HG03095 (cell line): ENCODE measurements around the gene CDH15.

Experiments
- ATAC-seq: cut with Tn5 transposase; IDR thresholded peaks from one replicate; pipeline ENCODE4 v1.9.1; 2021; ENCODE audit warnings: moderate library complexity; ENCODE audit not compliant: unreplicated experiment

CDH15 gene

DNA sequence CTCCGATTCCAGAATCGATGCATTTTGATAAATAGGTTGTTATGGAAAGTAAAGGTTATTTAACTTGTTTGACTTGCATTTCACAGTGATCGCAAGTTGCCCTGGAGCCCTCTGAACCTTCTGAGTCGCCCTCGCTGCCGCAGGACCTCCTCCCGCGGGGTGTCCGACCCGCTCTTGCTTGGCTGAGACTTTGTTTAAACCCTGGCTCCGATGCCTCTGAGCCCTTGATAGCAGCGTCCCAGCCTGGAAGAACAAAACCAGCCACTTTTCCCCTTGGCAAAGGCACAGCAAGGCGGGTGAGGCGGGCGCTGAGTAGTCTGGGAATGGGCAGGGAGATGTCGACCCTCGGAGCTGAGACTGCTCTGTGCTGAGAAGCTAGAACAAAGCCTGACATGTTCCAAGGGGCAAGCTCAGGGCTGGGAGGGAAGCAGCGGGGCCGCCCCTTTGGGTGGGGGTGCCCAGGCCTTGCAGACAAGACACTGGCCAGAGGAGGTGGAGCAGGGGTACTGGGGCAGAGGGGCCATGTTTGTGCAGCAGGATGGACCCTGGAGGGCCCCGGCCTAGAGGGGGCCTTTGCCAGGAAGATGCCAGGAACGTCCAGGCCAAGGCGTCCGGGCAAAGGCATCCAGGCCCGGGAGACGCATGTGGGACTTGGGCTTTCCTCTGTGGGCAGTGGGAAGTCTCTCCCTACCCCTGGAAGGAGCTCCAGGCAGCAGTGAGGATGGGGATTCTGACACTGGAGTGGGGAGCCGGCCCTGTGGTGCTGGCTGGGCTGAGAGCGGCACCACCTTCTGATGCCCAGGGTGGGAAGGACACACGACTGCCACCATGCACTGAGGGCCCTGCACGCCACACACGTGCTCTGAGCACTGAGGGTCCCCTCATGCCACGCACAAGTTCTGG lies 30.3 kb upstream of the CDH15 start:
- ATAC-seq, result no peak

DNA sequence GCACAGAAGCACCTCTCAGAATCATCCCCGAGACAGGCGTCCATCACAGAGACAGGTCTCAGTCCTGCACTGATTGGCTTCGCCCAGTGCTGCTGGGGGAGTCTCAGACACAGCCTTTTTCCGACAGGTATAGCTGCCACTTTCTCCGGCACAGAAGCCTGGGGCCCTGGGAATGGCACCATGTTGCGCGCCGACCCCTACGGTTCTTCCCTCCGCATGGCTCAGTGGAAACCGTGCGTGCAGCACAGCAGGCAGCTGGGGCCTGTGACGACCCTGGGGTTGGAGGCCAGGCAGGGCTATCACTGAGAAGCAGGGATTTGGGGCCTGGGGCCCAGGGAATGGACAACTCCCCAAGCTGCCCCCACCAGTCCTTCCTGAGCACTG lies 29.7 kb upstream of the CDH15 start:
- no peak for ATAC-seq

DNA sequence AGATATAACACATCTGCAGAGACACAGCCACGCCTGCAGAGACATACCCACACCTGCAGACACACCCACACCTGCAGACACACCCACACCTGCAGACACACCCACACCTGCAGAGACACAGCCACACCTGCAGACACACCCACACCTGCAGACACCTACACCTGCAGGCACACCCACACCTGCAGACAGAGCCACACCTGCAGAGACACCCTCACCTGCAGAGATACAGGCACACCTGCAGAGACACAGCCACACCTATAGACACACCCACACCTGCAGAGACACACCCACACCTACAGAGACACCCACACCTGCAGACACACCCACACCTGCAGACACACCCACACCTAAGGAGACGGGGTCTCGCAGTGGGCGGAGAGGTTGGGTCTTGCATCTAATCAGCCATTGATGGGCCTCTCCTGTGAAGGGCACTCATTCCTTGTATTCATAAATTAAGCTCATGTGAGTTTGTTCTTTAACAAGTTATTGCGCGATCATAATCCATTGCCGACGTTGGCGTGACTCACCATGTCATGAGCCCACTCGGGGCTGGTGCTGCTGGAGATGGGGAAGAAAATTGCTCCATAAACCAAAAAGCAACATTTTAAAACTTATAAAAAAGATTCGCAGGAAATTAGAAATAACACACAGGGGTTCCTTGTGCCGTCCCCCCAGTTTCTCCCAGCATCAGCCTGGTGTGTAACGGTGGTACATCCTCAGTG lies 28.9 kb upstream of the CDH15 start:
- no peak for ATAC-seq

DNA sequence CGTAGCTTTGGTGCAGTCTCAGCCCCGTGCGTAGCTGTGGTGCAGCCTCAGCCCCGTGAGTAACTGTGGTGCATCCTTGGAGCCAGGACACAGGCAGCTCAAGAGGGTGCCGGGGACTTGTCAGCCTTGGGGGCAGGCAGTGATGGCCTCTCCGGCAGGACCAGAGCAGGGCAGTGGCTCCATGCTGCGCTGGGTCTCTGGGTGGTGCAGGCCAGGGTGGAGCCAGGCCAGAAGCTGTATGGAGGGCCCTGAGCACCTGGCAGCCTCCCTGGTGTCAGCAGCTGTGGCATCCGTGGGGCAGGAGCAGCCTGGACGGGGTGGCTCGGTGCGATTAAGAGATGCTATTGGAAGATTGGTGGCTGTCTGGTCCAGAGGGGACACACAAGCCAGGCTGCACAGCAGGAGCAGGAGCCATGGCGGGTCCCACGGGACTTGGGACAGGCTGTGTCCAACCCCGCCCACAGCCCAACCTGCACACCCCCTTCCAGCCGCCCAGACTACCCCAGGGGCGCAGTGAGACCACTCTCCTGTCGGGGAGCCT lies 28.3 kb upstream of the CDH15 start:
- no peak for ATAC-seq

DNA sequence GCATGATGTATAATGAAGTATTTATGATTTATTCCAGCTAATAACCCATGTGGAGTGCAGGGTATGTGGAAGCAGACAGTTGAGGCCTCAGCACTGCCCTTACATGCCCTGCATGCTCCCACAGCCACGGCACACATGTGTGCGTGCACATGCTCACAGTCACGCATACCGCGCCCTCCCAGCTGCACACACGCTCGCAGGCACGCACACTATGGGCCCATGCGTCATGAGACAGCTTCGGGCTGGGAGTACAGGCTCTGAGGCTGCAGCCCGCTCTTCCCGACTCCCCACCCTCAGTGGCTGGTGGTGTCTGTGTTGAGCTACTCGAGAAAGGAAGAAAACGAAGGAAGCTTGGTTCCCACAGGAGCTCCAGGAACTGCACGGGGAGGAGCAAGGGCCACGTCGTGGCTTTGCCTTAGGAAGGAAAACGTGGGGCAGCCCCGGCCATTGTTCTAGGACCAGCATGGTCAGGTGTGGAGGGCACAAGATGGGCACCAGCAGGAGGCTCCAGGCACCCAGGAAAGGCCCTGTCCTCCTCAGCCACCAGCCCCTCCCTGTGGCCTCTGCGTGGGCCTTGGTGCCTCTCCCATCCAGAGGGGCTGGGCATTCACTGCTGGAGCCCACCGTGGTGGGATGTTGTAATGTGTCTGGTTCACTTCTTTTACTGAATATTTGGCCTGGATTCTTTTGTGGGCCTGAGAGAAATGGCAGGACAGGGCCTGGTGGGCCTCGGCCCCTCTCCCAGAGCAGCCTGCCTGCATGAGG lies 27.5 kb upstream of the CDH15 start:
- ATAC-seq, result no peak

DNA sequence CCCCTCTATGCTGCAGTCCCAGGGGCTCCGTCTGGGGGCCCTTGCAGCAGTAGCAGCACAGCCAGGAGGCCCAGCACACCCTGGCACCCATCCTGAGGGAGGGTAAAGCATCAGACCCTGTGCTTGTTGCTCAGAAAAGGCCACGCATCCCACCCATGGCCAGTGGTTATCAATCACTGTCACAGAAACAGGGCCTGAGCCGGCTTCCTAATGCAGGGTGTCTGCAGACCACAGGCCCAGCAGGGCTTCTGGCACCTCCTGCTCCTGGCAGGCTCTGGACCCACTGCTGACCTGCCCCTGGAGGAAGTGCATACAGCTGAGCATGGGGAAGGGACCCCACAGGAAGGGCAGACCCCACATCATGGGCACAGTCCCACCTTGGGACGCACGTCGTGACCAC lies 26.9 kb upstream of the CDH15 start:
- no peak for ATAC-seq

DNA sequence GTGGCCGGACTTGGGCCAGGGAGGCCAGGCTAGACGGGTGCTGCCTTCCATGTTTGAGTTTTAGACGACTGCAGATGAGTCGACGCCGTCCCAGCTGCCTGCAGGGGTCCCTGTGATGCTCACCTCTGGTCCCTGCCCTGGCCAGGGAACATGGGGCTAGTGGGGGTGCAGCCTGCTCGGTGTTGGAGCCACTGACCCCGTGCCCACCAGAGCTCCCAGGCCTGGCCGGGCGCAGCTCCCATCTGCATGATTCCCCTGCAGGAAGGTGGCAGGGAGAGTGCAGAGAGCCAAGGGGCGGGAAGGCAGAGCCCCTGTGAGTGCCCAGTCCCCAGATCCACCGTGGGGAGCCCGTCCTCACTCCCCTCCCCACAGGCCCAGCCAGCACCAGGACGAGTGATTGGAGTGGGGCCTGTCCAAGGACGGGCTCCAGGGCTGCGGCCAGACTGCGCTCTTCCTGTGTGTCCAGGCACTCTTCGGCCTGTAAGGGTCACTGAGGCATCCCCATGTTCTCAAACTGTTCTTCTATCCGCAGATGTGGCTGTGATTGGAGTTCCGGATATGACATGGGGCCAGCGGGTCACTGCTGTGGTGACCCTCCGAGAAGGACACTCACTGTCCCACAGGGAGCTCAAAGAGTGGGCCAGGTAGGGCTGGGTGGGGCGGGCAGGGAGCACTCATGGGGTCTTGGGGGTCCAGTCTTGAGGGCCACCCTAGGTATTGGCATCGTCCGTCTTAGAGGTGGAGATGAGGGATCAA lies 26.0 kb upstream of the CDH15 start:
- ATAC-seq, result no peak

DNA sequence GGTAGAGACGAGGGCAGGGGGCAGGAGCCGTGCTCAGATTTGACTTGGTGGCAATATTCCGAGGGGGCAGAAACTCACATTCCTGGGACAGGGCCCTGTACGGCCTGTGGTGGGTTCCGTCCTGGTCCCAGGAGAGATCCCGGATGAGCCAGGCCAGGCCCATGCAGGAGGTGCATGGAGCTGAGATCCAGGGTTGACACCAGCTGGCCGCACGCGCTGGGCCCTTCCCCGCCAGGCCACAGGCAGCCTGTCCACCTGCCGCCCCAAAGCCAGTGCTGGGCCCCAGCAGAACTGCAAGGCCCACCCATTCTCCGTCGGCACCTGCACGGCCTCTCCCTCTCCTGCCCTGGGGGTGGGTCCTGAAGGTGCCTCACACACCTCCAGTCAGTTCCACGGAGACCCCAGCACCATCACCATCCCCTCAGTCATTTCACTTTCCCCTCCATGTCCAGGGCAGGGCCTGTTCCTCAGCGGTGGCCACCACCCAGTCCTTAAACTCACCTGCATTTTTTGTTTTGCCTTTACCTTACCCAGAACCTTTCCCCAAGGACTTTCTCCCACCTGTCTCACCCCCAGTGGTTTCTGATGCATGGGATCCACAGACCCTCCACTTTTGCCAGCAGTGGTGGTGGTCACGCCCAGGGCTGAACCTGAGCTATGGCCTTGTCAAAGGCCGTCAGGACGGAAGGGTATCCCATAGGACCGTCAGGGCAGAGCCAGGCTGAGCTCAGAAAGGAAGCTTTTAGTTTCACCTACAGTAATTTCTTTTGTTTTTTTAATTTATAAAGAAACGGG lies 25.1 kb upstream of the CDH15 start:
- ATAC-seq, result no peak

DNA sequence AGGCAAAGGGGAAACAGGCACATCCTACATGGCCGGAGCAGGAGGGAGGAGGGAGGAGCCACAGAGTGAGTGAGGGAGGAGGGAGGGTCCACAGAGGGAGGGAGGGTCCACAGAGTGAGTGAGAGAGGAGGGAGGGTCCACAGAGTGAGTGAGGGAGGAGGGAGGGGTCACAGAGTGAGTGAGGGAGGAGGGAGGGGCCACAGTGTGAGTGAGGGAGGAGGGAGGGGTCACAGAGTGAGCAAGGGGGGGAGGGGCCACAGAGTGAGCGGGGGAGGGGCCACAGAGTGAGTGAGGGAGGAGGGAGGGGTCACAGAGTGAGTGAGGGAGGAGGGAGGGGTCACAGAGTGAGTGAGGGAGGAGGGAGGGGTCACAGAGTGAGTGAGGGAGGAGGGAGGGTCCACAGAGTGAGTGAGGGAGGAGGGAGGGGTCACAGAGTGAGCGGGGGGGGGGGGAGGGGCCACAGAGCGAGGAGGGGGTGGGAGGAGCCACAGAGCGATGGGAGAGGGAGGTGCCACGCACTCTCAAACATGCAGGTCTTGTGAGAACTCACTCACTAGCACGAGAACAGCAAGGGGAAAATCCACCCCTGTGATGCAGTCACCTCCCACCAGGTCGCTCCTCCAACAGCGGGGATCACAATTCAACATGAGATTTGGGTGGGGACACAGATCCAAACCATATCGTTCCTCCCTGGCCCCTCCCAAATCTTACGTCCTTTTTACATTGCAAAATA lies 24.3 kb upstream of the CDH15 start:
- ATAC-seq, result no peak

DNA sequence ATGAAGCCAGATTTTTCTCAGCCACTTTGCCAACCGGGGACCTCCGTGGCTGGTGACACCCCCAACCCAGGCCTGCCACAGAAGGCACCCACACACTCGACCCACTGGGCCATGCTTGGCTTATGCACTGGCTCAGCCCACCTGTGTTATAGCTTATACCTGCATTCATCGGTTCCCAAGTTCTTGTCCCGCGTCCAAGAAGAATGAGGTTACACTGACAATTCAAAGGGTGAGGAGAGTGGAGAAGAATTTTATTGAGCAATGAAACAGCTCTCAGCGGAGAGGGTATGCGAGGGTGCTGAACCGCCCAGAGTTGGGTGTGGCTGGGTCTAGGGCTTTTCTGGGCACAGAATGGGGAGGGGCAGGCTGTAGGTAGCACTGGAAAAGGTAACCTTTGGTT lies 22.2 kb upstream of the CDH15 start:
- ATAC-seq, result no peak

DNA sequence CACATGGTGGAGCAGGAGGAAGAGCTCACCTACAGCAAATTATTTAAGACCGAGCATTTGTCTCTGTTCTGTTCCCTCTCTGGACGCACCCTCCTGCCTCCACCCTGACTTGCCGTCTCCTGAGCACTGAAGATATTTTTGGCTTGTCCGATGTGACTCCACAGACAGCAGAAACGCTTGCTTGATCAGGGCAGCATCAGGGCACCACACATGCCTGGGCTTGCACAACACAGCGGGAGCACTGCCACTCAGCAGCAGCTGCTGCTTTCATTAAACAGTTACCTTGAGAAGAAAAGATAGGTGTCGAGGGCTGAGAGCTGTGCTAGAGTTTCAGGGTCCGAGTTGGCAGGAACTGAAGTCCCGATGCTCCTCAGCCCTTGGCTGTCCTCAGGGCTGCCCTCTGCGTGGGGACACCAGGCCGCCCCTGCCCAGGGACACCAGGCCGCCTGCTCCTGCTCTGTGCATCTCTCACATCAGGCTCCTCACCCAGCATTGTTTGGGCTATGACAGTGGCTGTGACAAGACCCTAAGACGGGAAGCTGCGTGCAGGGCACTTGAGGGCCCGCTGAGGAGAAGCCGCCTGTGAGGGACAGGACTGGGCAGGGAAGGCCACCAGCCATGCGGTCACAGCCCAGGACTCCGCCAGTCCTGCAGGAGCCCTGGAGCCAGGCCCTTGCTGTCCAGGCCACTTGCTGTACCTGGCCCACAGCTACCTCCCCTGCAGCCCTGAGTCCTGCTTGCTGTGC lies 21.3 kb upstream of the CDH15 start:
- no peak for ATAC-seq

DNA sequence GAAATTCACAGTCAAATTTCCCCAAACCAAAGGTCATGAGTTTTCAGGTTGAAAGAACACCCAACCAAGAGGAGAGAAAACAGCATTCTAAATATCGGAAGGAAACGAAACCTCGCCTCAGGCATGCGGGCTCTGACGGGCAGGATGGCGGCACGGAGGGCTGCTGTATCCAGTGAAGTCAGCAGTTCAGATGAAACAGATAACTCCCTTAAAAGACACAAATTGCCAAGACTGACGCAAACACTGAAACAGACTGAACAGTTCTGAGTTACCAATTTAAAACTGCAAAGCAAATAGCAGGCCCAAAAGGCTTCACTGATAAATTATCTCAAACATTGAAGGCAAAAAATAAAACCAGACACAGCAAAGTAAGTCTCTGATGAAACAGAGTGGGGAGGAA lies 20.6 kb upstream of the CDH15 start:
- no peak for ATAC-seq

DNA sequence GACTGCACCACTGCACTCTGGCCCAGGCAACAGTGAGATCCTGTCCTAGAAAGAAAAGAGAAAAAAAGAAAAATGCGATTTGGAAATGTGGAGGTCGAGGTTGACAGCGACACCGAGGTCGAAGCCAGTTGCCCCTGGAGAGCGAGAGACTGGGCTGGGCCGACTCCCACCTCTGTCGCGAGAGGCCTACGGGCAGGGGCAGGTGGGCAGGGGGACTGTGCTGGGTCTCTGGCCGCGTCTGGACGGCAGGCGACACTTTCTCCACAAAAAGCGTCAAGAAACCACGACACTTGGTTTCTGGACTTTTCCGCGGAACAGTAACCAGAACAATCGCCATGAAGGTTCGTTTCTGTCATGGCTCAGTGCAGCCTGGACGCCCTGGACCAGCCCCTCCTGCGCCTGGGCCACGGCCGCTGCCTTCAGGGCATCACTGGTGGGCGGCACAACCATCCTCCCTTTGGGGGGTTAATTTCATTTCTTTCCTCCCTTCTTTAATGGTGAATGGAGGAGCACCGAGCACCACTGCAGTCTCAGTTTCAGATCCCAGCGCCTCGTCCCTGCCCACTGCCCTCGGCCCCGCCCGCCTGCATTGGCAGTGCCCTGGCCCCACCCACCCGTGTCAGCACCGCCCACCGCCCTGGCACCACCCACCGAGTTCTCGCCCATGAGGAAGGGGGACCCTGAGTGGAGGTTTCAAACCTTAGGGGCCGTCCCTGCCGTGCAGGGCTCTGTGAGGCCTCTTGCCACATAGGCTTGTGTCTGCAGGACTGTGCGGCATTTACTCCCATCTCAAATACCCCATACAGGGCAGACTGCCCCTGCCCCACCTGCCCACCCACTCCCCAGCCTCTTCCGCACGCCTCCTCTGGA lies 18.5 kb upstream of the CDH15 start:
- ATAC-seq, result no peak

DNA sequence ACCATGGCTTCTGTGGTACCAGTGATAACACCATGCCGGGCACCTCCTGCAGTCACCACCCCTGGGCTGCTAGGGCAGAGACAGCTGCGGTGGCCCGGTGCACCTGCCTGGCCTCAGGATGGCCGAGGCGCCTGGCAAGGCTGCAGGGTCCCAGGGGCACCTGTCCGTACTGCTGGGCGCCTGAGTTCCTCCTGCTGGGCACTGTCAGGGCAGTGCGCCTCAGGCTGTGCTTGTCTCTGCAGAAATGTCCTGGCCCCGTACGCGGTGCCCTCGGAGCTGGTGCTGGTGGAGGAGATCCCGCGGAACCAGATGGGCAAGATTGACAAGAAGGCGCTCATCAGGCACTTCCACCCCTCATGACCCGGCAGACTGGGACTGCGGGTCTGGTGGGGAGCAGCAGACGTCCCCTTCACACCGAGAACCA lies 17.7 kb upstream of the CDH15 start:
- no peak for ATAC-seq

DNA sequence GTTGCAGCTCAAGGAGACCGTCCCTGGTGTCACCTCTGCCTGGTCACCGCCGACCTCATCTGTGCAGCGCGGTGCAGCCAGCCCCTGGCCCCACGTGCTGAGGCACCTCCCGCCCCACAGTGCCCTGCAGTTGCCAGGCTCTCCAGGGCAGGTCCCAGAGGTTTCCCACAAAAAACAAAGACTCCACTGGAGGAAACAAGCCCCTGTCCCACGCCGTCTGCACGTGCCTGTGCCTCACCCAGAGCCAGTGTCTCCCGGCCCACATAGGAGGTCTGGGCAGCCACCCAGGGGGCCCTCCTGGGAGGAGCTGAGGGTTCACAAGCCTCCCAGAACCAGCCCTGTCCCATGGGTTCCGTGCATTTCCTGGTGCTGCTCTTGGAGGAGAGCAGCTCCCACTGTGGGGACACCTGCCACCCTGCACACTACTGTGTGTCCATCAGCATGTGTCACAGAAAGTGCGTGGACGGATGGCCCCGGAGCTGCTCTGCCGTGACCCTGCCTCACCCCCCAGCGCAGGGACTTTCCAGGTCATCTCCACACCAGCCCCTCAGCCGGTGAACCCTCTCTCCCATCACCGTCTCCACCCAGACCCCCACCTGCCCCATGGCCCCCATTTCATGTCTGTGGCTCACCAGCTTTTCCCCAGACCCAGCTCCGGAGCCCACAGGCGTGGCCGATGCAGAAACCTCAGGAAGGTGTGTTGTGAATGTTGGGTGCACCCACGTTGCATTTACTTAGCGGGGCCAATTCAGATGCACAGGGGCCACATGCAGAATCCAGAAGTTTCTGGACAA lies 17.0 kb upstream of the CDH15 start:
- ATAC-seq, result no peak

DNA sequence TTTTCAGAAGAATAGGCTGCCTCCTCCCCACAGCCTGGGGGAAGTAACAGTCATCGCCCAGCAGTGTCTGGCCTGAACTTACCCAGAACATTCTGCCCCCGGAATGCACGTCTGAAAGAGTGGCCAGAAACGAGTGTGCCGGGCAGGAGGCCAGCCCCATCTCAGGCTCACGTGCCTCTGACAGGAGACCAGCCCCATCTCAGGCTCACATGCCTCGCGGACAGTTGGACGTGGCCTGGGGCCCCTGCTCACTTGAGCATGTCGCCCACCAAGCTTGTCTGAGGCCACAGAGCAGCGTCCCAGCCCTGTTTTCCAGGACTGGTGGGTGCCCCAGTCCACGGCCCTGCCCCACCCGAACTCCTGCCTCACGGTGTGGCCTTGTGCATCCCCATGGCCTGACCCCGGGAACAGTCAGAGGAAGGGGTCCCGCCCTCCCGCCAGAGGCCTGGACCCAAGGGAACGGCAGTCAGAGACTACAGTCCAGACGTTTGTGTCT lies 16.3 kb upstream of the CDH15 start:
- no peak for ATAC-seq
